GM12878 (cell line): ENCODE results near the gene KISS1R.

Source experiments
- EZH2 ChIP-seq: IDR thresholded peaks from 2 replicates; pipeline ENCODE4 v1.6.1; 2012; ENCODE audit warnings: low read depth, mild to moderate bottlenecking, control low read depth, inconsistent platforms, low read length, borderline replicate concordance; ENCODE audit not compliant: control insufficient read depth
- FOS ChIP-seq: IDR thresholded peaks from 3 replicates; pipeline ENCODE4 v1.6.1; 2011; ENCODE audit warnings: borderline replicate concordance; ENCODE audit not compliant: insufficient read length; ENCODE audit errors: extremely low read depth
- NR2F1 ChIP-seq: fragments of 450-650 bp; conservative IDR thresholded peaks from 2 replicates; pipeline ENCODE4 v1.6.1; 2017; ENCODE audit warnings: mild to moderate bottlenecking
- POLR2A ChIP-seq: IDR thresholded peaks from 2 replicates; pipeline ENCODE4 v1.6.1; 2011; ENCODE audit warnings: low read depth, mild to moderate bottlenecking, low read length
- POLR2AphosphoS5 ChIP-seq: IDR thresholded peaks from 2 replicates; pipeline ENCODE4 v1.6.1; 2011; ENCODE audit warnings: mild to moderate bottlenecking, low read length, inconsistent platforms
- RAD21 ChIP-seq: IDR thresholded peaks from 2 replicates; pipeline ENCODE4 v1.6.1; 2011; ENCODE audit warnings: mild to moderate bottlenecking, low read depth, low read length, moderate library complexity; ENCODE audit not compliant: insufficient read depth
- RFX5 ChIP-seq: IDR thresholded peaks from 2 replicates; pipeline ENCODE4 v1.6.1; 2011; ENCODE audit warnings: low read depth, low read length, improper control_type of control experiment
- SREBF2 ChIP-seq: IDR thresholded peaks from 2 replicates; pipeline ENCODE4 v1.6.1; 2012; ENCODE audit warnings: mild to moderate bottlenecking, low read length
- YY1 ChIP-seq: IDR thresholded peaks from 2 replicates; pipeline ENCODE4 v1.6.1; 2011; ENCODE audit warnings: low read depth, mild to moderate bottlenecking, low read length
- TF ChIP-seq, protein P1 (sequence below), 3 experiments: IDR thresholded peaks in 2 of 3; conservative IDR thresholded peaks in 1 of 3; 2 replicates each; pipeline ENCODE4 v1.5.1; 2011; ENCODE audit warnings: low read depth in 3 of 3, low read length in 3 of 3, mild to moderate bottlenecking in 3 of 3, control low read depth in 2 of 3, moderate library complexity in 2 of 3, inconsistent platforms in 1 of 3, mixed read lengths in 1 of 3; ENCODE audit not compliant: control insufficient read depth in 2 of 3, insufficient read depth in 1 of 3; ENCODE audit errors: extremely low read depth in 1 of 3
- TF ChIP-seq, protein P2 (sequence below): fragments of 450-650 bp; IDR thresholded peaks from 2 replicates; pipeline ENCODE4 v1.6.1; 2017; ENCODE audit warnings: mild to moderate bottlenecking
- TF ChIP-seq, protein P3 (sequence below): IDR thresholded peaks from 2 replicates; pipeline ENCODE4 v1.6.1; 2012; ENCODE audit warnings: mild to moderate bottlenecking, low read depth, low read length
- TF ChIP-seq, protein P4 (sequence below): IDR thresholded peaks from 2 replicates; pipeline ENCODE4 v1.6.1; 2012; ENCODE audit warnings: low read length, inconsistent platforms

DNA sequence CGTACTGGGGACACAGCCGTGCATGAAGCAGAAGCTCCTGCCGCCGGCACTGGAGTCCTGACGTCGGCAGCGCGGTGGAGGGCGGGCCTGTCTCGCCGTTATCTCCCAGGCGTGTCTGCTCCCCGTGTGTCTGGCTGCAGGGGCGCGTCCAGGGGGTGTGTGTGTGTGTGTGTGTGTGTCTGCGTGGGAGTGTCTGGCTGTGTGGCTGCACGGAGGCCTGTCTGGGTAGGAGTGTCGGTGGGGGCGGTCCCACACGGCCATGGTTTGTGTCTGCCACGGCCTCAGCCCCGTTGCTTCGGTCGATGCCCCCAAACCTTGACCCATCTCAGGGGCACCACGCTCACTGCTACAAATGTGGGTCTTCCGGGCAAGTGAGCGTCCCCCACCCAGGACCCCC lies 27.0 kb downstream of the KISS1R start:
- TF ChIP-seq, protein P1, sequence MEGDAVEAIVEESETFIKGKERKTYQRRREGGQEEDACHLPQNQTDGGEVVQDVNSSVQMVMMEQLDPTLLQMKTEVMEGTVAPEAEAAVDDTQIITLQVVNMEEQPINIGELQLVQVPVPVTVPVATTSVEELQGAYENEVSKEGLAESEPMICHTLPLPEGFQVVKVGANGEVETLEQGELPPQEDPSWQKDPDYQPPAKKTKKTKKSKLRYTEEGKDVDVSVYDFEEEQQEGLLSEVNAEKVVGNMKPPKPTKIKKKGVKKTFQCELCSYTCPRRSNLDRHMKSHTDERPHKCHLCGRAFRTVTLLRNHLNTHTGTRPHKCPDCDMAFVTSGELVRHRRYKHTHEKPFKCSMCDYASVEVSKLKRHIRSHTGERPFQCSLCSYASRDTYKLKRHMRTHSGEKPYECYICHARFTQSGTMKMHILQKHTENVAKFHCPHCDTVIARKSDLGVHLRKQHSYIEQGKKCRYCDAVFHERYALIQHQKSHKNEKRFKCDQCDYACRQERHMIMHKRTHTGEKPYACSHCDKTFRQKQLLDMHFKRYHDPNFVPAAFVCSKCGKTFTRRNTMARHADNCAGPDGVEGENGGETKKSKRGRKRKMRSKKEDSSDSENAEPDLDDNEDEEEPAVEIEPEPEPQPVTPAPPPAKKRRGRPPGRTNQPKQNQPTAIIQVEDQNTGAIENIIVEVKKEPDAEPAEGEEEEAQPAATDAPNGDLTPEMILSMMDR (IDR thresholded peaks at IDR 0.05 in 2 of 3, conservative IDR thresholded peaks at IDR 0.05 in 1 of 3; ENCODE audit: control insufficient read depth in 2 of 3, extremely low read depth in 1 of 3, insufficient read depth in 1 of 3, low read depth in 3 of 3, low read length in 3 of 3): no peak
- TF ChIP-seq POLR2AphosphoS5 (no peak), FOS (no peak), SREBF2 (no peak), RFX5 (no peak), RAD21 (no peak), EZH2 (no peak), YY1 (no peak), NR2F1 (no peak), POLR2A (peak; percentile 69)
- TF ChIP-seq, protein P2, sequence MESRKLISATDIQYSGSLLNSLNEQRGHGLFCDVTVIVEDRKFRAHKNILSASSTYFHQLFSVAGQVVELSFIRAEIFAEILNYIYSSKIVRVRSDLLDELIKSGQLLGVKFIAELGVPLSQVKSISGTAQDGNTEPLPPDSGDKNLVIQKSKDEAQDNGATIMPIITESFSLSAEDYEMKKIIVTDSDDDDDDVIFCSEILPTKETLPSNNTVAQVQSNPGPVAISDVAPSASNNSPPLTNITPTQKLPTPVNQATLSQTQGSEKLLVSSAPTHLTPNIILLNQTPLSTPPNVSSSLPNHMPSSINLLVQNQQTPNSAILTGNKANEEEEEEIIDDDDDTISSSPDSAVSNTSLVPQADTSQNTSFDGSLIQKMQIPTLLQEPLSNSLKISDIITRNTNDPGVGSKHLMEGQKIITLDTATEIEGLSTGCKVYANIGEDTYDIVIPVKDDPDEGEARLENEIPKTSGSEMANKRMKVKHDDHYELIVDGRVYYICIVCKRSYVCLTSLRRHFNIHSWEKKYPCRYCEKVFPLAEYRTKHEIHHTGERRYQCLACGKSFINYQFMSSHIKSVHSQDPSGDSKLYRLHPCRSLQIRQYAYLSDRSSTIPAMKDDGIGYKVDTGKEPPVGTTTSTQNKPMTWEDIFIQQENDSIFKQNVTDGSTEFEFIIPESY: peak; percentile 85
- TF ChIP-seq, protein P3, sequence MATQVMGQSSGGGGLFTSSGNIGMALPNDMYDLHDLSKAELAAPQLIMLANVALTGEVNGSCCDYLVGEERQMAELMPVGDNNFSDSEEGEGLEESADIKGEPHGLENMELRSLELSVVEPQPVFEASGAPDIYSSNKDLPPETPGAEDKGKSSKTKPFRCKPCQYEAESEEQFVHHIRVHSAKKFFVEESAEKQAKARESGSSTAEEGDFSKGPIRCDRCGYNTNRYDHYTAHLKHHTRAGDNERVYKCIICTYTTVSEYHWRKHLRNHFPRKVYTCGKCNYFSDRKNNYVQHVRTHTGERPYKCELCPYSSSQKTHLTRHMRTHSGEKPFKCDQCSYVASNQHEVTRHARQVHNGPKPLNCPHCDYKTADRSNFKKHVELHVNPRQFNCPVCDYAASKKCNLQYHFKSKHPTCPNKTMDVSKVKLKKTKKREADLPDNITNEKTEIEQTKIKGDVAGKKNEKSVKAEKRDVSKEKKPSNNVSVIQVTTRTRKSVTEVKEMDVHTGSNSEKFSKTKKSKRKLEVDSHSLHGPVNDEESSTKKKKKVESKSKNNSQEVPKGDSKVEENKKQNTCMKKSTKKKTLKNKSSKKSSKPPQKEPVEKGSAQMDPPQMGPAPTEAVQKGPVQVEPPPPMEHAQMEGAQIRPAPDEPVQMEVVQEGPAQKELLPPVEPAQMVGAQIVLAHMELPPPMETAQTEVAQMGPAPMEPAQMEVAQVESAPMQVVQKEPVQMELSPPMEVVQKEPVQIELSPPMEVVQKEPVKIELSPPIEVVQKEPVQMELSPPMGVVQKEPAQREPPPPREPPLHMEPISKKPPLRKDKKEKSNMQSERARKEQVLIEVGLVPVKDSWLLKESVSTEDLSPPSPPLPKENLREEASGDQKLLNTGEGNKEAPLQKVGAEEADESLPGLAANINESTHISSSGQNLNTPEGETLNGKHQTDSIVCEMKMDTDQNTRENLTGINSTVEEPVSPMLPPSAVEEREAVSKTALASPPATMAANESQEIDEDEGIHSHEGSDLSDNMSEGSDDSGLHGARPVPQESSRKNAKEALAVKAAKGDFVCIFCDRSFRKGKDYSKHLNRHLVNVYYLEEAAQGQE: no peak
- TF ChIP-seq, protein P4, sequence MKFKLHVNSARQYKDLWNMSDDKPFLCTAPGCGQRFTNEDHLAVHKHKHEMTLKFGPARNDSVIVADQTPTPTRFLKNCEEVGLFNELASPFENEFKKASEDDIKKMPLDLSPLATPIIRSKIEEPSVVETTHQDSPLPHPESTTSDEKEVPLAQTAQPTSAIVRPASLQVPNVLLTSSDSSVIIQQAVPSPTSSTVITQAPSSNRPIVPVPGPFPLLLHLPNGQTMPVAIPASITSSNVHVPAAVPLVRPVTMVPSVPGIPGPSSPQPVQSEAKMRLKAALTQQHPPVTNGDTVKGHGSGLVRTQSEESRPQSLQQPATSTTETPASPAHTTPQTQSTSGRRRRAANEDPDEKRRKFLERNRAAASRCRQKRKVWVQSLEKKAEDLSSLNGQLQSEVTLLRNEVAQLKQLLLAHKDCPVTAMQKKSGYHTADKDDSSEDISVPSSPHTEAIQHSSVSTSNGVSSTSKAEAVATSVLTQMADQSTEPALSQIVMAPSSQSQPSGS: no peak
